GM04504 (cell line): ENCODE data around the gene SMARCAL1.
"Not testable (repeated sequence)": the region's sequence is repeated elsewhere in the genome, so short reads cannot be mapped to it uniquely, and the experiment has no call there.

Experiments
- DNase-seq: peaks from one replicate; pipeline ENCODE4 v3.0.0-alpha.2; 2012; ENCODE audit warnings: low read depth

Gene SMARCAL1

GRCh38 chr2:216412022-216412999 is at the start of gene SMARCAL1:
SMARCAL1 (plus strand) TSS chr2:216412484; CDS start chr2:216414705, 2,221 bp downstream.
- peak; percentile 98 for DNase-seq

DNA sequence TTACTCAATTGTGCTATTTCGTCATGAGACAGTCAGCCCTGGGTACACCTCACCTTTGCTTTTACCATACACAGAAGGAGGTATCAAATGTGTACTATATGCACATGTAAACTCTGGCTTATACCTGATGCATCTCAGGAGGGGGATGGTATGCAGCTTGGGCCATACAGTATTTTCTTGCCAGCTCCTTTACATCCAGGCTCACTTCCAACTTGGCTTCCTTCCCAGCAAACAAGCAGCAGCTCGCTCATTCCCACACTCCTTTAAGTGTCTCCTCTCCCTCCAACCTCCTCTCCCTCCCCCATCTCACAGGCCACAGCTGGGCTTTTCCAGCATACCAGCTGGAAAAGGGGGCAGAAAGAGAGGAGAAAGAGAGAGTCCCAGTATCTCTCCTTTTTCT is 49.6 kb upstream of the SMARCAL1 start:
- DNase-seq, result no peak

DNA sequence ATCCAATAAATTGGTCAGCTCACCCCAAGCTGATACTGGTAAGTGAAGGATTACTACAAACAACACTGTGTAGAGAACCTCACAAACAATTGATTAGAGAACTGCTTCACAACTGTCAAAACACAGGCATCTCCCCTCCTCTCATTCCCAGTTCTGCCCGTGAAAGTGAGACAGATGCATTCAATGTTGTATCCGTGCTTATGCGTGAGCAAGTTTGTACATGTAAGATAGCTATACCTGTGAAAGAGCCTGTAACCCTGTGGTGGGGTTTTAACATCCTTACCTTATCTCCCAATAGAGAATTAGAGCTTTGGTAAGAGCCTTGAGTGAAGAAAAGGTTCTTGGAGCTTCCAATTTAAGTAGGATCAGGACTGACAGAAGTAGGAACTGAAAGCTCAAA is 49.1 kb upstream of the SMARCAL1 start:
- DNase-seq, result no peak

DNA sequence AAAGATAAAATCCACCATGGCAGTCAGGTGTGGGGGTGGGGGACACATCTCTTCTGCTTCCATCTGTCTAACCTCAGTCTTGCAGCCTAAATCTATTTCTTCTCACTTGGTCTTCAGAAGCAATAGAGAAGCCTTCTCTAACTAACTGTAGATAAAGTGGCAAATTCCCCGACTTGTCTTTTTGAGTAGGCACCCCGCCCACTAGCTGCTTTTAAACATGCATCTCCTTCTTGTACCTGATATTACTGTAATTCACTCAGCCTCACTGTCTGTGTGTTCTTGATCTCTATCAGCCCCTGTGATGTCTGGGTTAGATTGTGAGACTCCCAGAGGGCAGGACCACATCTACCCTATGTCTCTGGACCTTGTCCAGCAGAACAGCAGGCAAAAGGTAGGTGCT is 46.8 kb upstream of the SMARCAL1 start:
- no peak for DNase-seq

DNA sequence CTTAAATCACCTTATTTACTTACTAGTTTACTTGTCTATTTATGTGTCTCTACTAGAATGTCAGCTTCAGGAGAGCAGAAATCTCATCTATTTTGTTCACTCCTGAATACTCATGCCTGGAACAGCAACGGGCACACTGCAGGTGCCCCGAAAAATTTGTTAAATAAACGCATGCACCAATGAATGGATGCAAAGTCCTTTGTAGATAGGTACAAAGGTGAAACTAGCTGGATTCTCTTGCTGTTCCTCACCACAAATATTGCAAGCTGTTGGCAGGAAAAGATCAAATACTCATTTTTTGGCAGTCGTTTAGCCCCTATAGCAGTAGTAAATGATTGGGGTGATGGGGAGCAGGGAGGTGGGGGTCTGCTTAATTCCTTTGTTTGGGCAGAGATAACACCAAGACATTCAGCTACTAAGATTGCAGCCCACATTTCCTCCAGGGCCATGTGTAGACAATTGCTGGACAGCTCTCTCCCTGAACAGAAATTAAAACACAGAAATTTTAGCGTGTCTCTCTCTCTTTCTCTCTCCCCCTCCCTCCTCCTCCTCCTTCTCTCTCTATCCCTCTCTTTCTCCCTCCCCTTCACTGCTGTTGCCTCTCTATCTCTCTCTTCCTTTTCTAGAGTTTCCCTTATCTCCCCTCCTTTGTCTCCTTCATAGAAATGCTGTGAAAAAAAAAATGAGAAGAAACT is 45.4 kb upstream of the SMARCAL1 start:
- no peak for DNase-seq

GRCh38 chr2:216369821-216370220 is 42.5 kb upstream of the SMARCAL1 start:
- DNase-seq, result no peak

- DNase-seq, result no peak
Measured at GRCh38 chr2:216370961-216371712, 41.1 kb upstream of the SMARCAL1 start.

DNA sequence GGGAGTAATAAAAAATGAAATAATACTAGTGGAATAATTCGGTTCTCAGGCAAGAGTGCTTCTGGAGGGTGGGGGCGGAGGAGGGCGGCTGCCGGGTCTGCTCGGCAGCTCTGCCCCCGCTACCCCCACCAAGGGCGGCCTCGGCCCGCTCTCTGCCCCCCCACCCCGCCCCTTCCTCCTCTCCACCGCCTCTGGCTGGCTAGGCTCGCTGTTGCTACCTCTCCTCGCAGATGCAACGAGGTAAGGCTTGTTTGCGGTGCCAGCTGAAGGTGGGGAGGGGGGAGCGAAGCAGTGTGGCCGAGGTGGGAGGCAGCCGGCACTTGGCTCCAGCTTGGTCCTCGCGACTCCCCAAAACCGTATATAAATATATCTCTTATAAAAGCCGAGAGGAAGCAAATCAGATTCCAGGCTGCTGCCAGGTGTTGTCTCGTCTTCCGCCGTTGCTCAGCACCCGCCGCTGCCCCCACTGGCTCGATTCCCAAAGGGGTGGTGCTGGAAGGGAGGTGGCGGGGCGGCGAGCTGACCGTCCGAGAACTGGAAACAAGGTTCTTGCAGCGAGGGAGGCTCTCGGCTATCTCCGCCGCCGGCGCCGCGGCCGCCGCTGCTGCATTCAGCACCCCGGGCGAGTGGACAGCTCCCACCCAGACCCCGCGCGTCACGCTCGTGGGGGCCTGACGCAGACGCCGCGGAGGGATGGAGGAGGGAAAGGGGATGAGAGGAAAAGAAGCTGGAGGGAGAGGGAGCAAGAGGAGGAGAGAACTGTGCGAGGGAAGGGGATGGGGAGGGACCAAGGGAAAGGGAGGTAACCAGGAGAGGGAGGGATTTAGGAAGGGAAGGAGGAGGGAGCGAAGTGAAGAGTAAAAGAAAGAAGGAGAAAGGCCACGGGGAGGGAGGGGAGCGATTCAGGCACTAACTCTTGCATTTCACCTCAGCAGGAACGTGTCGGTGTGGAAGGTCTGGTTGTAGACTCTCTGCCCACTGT is 40.3 kb upstream of the SMARCAL1 start, which contains the start of gene MARCHF4:
Gene MARCHF4, minus strand, starts transcription at position 763 of the 982 bp plus-strand sequence. CDS start 2,223 bp downstream, outside the sequence.
- DNase-seq, result peak; percentile 79

- DNase-seq, result peak; percentile 60
Measured at GRCh38 chr2:216372761-216373291, 39.5 kb upstream of the SMARCAL1 start.

DNA sequence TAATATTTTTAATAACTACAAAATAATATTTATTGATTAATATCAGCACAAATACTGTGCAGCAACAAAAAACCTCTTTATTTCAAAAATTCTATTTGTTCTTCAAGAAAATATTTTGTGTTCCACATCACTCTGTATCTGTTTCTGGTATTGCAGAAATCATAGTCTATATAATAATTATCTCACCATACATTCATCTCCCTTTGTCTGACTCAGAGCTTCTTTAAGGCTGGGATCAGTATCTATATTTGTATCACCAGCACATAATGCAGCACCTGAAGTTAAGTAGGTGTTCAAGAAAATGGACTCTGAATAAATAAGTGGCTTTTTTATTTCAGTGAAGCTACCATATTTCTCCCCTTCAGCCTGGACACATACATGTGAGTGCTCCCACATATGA is 38.4 kb upstream of the SMARCAL1 start:
- DNase-seq, result no peak

GRCh38 chr2:216375286-216375685 is 37.0 kb upstream of the SMARCAL1 start:
- DNase-seq, result no peak

GRCh38 chr2:216379977-216380376 is 32.3 kb upstream of the SMARCAL1 start:
- DNase-seq, result no peak

DNA sequence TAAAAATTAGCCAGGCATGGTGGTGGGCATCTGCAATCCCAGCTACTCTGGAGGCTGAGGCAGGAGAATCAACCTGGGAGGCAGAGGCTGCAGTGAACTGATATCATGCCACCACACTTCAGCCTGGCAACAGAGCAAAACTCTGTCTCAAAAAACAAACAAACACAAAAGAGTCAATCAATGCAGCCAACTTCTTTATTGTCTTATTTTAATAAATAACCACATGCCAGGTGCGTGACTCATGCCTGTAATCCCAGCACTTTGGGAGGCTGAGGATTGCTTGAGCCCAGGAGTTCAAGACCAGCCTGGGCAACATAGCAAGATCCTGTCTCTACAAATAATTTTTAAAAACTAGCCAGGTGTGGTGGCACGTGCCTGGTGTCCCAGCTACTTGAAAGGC is 27.9 kb upstream of the SMARCAL1 start:
- DNase-seq, result not testable (repeated sequence)

DNA sequence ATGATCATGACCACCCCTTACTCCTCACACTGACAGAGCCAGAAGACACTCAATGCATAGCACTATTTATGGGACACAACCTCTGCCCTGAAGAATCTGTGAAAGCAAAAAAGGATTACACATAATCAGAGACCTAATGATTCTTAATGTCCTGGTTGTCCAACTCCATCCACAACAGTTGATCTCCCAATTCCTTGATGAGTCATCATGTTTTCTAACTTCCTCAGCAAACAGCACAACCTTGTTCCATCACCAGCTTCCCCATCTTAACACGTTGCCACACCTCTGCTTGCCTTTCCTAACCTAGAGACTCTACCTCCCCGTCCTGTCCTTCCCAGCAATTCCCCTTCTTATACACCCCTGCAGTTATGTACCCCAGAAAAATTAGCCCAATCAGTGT is 26.8 kb upstream of the SMARCAL1 start:
- DNase-seq, result no peak

DNA sequence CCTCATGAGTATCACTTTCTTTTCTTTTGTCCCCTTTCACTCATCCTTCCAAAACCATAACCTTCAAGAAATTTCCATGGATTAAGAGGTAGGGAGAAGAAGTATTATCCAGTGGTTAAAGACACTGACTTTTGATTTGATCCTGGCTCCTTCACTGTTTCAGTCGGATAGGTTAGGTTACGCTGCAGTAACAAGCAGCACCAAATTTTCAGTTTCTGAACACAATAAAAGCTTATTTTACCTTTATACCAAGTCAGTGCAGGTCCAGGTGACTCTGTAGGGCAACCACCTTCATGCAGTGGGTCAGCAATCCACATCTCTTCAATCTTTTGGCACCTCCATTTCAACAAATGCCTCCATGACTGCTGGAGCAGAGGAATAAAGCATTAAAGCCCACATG is 25.0 kb upstream of the SMARCAL1 start:
- DNase-seq, result no peak

GRCh38 chr2:216388046-216388884 is 24.0 kb upstream of the SMARCAL1 start:
- no peak for DNase-seq

GRCh38 chr2:216389570-216389969 is 22.7 kb upstream of the SMARCAL1 start:
- DNase-seq, result no peak

GRCh38 chr2:216391401-216391800 is 20.9 kb upstream of the SMARCAL1 start:
- DNase-seq, result no peak

DNA sequence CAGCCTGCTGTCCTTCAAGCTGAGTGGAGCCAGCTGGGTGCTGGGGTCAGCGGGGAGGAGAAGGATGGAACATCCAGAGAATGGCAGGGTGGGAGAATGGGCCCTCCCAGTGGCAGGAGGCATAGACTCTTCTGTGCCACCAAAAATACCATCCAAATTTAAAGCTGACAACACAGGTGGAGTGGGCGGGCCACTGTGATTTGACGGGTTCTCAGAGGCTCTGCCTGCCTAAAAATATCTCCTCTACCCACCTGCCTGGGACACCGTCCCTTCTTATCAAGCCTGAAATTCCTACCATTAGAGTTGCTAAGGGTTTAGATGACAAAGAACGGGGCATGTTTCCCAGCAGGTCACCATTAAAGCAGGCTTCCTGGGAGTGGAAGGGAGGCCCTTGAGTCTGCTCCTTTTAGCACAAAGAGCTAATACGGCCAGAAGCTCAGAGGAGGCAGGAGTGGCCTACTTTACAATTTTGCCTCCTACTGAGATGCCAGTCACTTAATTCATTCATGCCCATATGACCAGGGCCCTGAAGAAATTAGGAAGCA is 20.2 kb upstream of the SMARCAL1 start:
- no peak for DNase-seq
